Stimulated activated CD4-positive, alpha-beta T cell treated with anti-CD3 and anti-CD28 coated beads, Interleukin-12 subunit alpha, Interleukin-12 subunit beta, amount 100 ng/mL, for 48 hours (primary cell): ENCODE results near the gene PARD3.

Experiments used
- DNase-seq, 3 donors: peaks; one replicate each; pipeline ENCODE4 v3.0.0-alpha.2; 2020; ENCODE audit warnings: low read depth in 2 of 3, low spot score in 1 of 3

The PARD3 gene

GRCh38 chr10:34200355-34200901 is 614.7 kb downstream of the PARD3 start:
- no peak for DNase-seq

DNA sequence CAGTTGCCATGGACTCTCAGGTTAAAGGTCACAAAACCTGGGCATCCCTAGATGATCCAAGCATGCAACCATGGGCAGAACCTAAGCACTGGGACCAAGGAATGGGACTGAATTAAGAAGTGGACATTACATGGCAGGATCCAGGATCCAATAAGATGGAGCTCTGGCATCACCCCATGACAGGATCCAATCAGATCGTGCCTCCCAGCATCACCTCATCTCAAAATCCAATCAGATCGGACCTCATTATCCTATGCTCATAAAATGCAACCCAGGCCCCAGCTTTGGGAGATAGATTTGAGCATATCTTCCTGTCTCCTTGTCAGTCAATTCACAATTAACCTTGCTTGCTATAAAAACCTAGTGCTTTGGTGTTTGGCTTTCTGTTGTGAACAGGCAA is 616.1 kb downstream of the PARD3 start:
- DNase-seq = no peak

GRCh38 chr10:34196058-34196433 is 619.0 kb downstream of the PARD3 start:
- DNase-seq = no peak

DNA sequence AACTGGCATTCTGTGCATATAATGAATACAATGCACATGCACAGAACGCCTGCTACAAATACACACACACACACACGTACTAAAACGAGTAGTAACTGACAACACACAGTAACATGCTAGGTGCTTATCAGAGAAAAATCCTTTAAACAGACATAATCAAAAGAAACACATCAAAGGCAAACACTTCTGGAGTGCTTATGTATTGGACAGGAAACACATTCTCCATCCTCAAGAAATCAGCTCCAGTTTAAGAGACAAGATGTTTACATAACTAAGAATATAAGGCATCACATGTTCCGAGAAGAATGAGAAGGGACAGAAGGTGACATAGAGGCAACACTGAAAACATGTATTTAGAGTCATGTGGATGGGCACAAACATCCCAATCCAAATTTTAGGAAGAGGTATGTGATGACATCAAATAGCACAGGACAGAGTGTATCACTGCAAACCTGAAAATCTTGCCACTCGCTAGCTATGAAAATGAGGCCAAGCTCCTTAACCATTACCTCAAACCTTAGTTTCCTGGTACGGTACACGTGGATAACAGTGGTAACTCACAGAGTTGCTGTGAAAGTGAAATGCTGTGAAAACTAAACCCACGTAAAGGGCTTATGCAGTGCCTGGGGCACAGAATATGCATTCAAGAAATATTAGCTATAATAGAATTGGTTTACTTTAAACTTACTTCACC is 619.6 kb downstream of the PARD3 start:
- no peak for DNase-seq

DNA sequence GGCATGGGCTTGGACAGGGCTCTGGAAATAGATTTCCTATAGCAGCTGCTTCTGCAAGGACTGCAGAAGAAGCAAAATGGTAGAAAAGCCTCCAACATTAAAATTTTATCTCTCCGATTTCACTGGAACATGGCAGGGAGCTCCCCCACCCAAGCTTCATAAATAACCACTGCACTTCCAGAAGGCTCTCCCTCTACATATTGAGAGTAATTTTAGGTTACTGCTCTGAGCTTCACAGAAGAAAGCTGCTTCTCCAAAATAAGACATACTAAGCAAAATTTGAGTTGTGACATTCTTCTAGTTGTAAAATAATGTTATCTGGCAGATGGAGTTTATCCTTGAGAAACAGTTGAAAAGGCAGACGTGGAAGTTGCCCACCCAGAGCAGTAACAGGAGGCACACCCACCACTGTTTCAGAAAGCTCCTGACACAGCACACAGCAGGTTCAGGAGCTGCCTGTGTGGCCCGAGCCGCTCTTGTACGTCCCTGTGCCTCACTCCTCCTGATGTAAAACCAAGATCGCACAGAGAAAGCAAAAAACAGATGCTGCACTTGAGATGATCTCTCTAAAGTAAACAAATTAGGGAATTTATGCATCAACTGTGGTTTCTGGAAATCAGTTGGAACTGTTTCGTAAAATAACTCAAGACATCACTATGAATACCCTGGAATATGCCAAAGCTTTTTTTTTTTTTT is 621.0 kb downstream of the PARD3 start:
- no peak for DNase-seq

GRCh38 chr10:34192646-34193045 is 622.5 kb downstream of the PARD3 start:
- DNase-seq = no peak

DNA sequence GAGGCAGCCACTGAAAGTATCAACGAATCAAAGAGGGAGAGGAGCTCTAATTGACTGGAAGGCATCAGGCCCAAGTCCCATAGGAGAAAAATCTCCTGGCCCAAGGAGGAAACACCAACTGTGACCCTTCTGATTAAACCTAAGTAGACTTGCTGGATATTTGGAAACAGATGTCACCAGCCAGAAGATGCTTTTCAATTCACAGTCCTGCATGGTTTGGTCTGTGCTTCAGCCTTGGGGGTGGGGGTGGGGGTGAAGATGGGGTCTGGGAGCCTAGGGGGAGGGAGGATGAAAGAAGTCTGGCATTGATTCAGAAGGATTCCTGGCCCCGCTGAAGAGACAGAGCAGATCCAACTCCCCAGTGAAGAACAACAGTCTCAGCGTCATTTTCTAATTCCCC is 623.7 kb downstream of the PARD3 start:
- no peak for DNase-seq

GRCh38 chr10:34190580-34190979 is 624.5 kb downstream of the PARD3 start:
- no peak for DNase-seq

DNA sequence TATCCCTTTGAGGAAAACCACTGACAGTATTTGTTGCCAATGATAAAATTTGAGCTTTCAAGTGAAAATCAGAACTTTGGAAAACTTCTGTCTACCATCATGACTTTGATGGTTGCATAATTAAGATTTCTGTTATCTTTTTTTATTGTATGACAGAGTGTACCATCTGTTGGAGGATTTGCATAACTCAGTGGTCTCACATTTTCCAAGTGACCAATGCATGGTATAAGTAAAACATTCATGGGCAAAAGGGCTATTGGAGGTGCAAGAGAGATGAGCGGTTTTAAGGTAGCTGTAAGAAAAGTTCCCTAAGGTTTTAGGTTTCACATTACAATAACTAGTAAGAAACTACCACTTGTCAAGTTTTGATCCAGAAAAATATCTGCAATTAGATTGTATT is 625.3 kb downstream of the PARD3 start:
- DNase-seq = no peak

DNA sequence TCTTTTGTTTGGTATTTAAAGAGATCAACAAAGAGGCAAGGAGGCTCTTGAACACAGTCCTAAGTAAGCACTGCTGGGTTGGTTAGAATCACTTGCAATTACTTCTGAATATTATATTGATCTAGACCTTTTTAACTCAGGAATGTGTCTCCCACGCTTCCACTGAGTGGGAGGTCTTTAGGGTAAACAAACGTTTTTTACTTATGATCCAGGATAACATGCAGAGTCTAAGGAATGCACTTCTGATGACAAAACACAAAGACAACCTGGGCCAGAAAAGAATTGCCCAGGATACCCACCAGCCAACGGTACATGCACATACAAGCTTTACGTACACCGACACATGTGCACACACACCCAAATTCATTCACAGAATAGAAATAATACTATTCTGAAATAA is 626.9 kb downstream of the PARD3 start:
- no peak for DNase-seq

GRCh38 chr10:34187201-34187600 is 627.9 kb downstream of the PARD3 start:
- DNase-seq = no peak

DNA sequence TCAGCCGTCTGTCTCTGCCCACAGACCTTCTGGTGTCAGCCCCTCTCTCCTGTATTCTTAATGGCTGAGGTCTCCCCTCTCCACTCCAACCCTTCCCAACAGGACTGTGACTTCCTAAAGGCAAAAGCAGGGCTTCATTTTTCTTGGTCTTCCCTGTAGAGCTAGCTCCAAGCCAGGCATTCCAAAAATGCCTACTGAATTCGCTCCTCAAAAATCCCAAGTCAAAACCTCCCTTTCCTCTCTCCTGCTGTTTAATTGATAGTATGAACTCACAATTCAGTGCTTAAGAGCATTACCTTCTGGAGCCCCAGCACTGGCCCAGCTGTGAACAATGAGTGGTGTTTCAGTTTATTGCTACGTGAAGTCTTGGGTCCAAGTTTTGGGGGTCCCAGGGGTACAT is 628.4 kb downstream of the PARD3 start:
- DNase-seq = no peak

DNA sequence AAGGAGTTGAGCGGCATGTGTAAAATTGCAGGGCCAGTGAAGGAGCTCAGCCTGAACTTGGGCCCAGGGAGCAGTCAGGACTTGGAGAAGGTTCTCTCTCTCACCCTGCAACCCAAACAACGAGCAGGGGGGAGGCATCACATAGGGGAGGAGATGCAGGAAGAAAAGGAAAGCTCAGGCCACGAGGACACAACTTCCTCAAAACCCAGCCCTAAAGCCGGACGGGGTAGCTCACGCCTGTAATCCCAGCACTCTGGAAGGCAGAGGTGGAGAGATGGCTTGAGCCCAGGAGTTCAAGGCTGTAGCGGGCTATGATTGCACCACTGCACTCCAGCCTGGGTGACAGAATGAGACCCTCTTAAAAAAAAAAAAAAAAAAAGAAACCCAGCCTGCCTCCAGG is 629.1 kb downstream of the PARD3 start:
- DNase-seq = no peak

DNA sequence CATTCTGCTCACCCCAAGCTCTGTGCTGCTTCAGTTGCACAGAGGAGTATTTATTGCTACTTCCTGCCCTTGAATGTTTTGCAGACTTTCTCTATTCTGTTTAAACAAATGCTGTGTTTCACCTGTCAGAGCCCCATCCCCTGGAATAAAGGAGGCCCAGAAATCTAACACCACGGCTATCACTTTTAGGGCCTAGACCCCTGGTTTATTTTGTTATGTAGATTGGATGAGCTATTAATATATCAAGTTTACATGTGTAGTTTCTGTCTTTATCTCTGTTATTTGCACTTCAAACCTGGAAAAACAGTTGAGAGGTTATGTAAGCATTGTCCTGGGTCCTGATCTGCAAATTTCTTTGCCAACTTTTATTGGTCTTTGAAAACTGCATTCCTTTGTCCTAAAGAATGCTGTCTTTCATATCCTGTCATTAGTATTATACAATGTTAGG is 630.1 kb downstream of the PARD3 start:
- no peak for DNase-seq

GRCh38 chr10:34184397-34184796 is 630.7 kb downstream of the PARD3 start:
- no peak for DNase-seq

DNA sequence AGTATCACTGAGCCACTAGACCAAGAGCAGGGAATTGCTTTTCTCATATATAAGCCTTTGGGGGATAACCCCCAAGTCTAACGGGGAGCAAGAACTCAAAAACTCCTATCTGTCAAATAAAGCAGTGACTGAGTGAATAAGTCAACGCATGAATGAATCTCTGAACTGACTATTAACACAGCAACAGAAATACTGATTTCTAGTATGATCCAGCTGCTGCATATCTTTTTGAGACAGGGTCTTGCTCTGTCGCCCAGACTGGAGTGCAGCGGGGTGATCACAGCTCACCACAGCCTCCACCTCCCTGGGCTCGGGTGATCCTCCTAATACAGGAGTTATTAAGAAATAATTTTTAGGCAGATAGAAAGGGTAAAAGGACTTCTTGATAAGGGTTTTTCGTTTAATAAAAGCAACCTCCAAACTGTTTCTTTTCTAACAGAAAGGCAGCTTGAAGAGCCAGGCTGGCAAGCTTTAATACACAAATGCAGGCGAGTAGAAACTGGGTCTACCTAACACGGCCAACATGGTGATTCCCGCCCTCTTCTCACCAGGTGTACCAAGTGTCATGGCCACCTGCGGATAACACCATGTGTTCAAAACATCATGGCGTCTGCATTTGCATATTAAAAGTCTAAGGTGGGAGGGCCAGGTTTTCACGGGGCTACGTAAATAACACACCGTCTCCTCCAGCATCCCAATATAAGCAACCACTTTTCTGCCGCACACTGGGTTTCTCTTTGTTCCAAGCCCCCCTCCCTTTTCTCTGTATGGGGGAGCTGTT is 631.9 kb downstream of the PARD3 start:
- DNase-seq = no peak

DNA sequence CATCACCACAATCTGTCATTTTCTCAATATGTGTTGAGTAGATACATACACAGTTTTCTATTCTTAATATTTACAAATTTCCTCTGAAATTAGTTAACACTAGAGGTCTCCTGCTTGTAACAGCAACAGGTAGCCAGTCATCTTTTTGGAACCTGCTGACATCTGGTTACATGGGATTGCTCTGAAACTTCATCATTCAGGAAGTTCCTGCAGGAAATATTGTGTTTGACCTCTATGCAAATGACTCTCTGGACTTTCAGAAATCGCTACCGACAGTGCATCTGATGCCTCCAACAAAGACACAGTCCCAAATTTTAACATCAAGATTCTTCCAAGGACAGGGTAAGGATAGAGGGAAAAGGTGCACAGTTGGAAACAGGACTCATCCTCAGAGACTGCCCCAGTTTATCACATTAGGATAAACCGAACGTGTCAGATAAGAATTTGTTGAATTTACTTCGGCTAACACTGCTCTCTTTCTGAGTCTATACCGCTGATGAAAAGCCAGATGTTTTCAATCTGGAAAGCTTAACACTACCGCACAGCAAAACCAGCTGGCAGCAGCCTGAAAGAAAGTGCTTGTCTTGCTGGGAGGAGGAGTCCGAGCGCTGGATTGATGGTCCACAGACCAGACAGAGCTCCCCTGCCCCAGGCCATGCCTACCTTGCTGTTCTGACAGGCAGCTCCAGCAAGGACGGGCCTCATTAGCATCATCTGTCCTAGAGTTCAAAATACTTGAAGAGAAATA is 633.4 kb downstream of the PARD3 start:
- DNase-seq = no peak

DNA sequence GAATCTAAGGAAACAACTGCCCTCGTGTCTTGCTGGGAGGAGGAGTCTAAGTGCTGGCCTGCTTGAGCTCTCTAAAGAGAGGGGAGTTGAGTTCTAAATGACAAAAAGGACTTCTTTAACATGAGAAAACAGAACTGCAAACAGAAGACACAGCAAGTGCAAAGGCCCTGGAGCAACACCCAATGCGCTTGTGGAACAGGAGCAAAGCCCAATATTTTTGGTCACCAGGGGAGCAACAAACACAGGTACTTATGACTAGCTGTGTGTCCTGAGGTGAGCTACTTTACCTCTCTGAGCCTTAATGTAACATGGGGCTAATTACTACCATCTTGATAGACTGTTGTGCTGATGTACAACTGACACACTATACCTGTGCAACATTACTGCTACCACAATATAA is 634.3 kb downstream of the PARD3 start:
- DNase-seq = no peak

DNA sequence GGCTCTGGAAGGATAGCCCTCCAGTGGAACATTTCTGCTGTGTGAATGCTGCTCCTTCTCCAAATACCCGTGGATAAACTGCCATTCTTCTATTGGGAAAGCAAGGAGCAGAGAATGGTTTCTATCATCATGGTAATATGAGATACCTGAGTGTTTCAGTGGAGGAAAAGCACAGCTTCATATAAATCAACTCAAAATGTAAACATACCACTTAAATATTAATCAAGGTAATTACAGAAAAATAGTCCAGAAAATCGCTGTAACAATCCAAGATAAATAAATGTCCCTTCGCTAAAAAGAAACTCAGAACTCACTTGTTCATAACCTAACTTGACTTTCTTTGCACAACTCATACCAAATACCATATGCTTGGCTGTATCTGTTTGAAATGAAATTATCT is 635.8 kb downstream of the PARD3 start:
- DNase-seq = no peak

- DNase-seq = no peak
These were observed 636.3 kb downstream of the PARD3 start for GRCh38 chr10:34178756-34179155.

DNA sequence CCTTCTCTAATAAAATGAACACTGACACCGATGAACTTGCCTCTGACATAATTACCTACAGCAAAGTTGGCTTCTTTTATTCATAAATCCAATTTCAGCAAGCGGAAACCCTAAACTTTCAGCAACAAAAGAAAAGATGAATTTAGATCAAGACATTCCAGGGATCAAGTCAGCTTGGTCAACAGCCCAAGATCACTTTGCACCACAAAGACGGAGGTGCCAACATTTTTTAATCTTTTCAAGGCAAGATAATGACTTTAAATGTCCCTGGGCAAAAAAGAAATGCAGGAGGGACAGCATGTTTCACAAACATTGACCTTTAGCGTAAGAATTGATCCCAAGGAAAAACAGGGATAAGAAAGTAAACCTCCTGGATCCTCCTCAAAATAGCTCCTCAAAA is 636.9 kb downstream of the PARD3 start:
- no peak for DNase-seq
